ENCODE results near the gene ZNF692. TPM values are rescaled to one million over a fixed set of nuclear protein-coding genes. Genes with fewer than 3 reads are reported as not detected.

ZNF692 gene, protein sequence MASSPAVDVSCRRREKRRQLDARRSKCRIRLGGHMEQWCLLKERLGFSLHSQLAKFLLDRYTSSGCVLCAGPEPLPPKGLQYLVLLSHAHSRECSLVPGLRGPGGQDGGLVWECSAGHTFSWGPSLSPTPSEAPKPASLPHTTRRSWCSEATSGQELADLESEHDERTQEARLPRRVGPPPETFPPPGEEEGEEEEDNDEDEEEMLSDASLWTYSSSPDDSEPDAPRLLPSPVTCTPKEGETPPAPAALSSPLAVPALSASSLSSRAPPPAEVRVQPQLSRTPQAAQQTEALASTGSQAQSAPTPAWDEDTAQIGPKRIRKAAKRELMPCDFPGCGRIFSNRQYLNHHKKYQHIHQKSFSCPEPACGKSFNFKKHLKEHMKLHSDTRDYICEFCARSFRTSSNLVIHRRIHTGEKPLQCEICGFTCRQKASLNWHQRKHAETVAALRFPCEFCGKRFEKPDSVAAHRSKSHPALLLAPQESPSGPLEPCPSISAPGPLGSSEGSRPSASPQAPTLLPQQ
- total RNA-seq: 10 to 100 TPM in 3 of 4 donors, 1 to 10 TPM in 1; 8.0 to 38.0 (median 13.9) TPM

DNA sequence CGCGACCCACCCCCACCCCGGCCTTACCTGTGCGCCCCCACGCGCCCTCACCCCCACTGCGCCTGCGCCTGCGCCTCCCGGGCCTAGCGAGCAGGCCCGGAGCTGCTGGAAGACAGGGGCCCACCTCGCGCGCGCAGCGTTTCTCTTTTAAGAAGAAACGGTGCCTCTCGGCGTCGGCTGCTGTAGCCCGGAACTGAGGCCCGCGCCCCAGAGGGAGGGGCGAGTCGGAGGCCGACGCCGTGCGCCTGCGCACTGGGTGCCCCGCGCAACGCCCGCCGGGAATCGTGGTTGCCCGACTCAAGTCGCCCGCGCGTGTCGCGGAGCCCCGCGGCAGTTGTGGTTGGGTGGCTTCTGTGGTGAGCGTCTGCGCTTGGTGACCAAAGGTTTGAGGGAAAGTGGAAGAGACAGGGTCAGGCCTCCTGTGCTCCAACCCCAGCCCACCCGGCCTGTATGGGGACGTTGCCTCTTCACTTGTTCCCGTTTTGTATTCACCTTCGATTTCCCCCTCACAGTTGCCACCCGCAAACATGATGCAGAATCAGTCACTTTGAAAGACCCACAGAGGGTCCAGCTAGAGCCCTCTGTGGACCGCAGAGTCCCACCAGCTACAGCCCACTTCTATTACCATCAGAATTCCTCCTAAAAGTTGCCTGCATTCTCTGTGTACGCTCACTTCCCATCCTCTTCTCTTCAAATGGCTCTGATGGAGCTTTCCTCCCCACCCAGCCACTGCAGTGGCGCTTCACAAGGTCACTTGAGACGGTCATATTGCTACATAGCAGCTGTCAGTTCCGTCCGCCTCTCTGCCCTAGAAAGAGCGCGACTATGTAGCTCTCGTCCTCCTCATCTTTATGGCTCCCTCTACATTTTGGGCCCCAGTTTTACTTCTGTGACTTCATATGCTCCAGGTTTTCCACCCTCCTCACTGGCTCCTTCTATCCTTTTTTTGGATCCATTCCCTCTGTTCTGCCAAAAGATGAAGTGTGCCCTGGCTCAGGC, at the start of gene ZNF692:
ZNF692 (minus strand) TSS at position 195 of the 999 bp plus-strand sequence. CDS start 776 bp downstream, outside the sequence.
- no peaks in the 10 kb centered on the region for H3K9me3 ChIP-seq
- no peaks in the 10 kb centered on the region for H3K27me3 ChIP-seq
- ATAC-seq: peak; percentile 79 to 85
- DNase-seq: peak; percentile 97 to 98
- peak within 1 kb of the TSS; percentile 68 to 87 (median 72) for H3K4me3 ChIP-seq
- intact Hi-C loops (cut with DNase I; ENCODE audit: low total_unique reads): loop anchor here (1.0 kb wide), 4 partner anchors 15 to 47 kb away; partner anchors contain the start of genes PGBD2 and ZNF672
- peak within 1 kb of the TSS; percentile 86 to 98 (median 94) for H3K27ac ChIP-seq
- no peaks in the 10 kb centered on the region for H3K36me3 ChIP-seq
- in situ Hi-C loops (cut with MboI; ENCODE audit: low sequenced_read_pairs in 4 of 4): no loop called here
- TF ChIP-seq, protein P1, sequence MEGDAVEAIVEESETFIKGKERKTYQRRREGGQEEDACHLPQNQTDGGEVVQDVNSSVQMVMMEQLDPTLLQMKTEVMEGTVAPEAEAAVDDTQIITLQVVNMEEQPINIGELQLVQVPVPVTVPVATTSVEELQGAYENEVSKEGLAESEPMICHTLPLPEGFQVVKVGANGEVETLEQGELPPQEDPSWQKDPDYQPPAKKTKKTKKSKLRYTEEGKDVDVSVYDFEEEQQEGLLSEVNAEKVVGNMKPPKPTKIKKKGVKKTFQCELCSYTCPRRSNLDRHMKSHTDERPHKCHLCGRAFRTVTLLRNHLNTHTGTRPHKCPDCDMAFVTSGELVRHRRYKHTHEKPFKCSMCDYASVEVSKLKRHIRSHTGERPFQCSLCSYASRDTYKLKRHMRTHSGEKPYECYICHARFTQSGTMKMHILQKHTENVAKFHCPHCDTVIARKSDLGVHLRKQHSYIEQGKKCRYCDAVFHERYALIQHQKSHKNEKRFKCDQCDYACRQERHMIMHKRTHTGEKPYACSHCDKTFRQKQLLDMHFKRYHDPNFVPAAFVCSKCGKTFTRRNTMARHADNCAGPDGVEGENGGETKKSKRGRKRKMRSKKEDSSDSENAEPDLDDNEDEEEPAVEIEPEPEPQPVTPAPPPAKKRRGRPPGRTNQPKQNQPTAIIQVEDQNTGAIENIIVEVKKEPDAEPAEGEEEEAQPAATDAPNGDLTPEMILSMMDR (IDR thresholded peaks at IDR 0.05 in 4 of 5, conservative IDR thresholded peaks at IDR 0.05 in 1 of 5): peak in 1 of 5 experiments; percentile 5
- peak; percentile 81 to 85 for TF ChIP-seq POLR2A (IDR thresholded peaks at IDR 0.05)
- H3K4me1 ChIP-seq: peaks cover 19 to 39% of the 10 kb centered on the region in 2 donors

DNA sequence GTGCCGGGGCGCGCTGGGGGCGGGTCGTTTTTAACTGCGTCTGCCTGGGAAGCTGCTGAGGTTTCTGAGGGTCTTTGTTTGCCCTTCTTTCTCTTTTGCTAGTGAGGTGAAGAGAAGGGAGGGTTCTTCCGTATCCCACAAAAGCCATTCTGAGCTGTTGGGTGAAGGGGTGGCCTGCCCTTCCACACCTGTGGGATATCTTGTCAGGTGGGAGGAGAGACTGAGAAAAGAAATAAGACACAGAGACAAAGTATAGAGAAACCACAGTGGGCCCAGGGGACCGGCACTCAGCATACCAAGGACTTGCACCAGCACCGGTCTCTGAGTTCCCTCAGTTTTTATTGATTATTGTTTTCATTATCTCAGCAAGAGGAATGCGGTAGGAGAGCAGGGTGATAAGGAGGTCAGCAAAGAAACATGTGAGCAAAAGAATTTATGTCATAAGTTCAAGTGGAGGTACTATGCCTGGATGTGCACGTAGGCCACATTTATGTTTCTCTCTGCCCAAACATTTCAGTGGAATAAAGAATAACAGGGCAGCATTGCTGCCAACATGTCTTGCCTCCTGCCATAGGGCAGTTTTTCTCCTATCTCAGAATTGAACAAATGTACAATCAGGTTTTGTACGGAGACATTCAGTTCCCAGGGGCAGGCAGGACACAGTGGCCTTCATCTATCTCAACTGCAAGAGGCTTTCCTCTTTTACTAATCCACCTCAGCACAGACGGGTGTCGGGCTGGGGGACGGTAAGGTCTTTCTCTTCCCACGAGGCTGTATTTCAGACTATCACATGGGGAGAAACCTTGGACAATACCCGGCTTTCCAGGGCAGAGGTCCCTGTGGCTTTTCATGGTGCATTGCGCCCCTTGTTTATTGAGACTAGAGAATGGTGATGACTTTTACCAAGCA, 48.1 kb upstream of the ZNF692 start:
- Histone ChIP-seq H3K9me3 (no peaks in the 10 kb centered on the region), H3K27me3 (no peaks in the 10 kb centered on the region), H3K4me3 (peak overlapping the region; percentile 65 to 95 (median 84)), H3K4me1 (peaks cover 6 to 9% of the 10 kb centered on the region in 2 donors), H3K36me3 (no peaks in the 10 kb centered on the region), H3K27ac (peak overlapping the region; percentile 82 to 95 (median 87))
- in situ Hi-C loops (cut with MboI; ENCODE audit: low sequenced_read_pairs in 4 of 4) (no loop called here), intact Hi-C loops (cut with DNase I; ENCODE audit: low total_unique reads) (loop anchor here (1.0 kb wide), 3 partner anchors 33 to 81 kb away; partner anchors contain the start of gene ZNF692)
- TF ChIP-seq, protein P1 (IDR thresholded peaks at IDR 0.05 in 4 of 5, conservative IDR thresholded peaks at IDR 0.05 in 1 of 5): no peak
- no peak for TF ChIP-seq POLR2A (IDR thresholded peaks at IDR 0.05)
- ATAC-seq (peak; percentile 9 to 29), DNase-seq (no peak)

DNA sequence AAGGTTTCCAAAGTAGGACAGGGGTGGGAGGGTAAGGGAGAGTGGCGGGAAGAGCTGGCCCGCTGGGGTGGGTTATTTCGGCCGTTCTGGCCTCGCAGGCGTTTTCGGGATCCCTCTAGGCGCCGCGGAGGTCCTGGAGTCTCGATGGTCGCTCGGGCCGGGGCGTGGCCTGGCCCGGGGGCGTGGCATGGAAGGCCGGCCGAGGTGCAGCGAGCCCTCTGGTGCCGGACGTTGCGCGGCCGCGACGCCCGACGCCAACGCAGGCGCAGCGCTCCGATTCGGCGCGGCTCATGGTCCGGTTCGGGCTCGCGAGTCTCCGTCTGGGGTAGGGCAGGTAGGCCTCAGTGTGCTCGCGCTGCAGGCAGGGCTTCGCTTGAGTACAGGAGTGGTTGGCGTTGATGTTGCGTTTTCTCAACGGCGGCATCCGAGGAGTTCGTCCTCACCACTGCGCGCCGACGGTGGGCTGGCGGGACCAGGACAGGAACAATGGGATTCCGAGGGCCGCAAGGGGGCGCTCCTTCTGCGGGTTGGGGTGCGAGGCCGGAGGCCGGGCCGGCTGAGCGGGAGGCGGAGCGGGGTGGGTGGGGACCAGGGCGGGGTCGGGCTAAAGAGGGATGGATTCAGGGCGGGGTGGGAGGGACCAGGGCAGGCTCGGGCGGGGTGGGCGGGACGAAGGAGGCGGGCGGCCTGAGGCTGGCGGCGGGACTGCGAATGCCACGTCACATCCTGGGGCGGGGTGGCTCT, 47.3 kb upstream of the ZNF692 start, which contains the start of gene PGBD2:
PGBD2 (plus strand) TSS at position 227 of the 744 bp plus-strand sequence. CDS start 7,628 bp downstream, outside the sequence.
- TF ChIP-seq, protein P1 (IDR thresholded peaks at IDR 0.05 in 4 of 5, conservative IDR thresholded peaks at IDR 0.05 in 1 of 5): peak; percentile 17 to 67 (median 63)
- TF ChIP-seq POLR2A (IDR thresholded peaks at IDR 0.05): peak; percentile 59 to 71
- ATAC-seq: peak; percentile 92 to 94
- in situ Hi-C loops (cut with MboI; ENCODE audit: low sequenced_read_pairs in 4 of 4): no loop called here

More for the DNA sequence above, 47.3 kb upstream of the ZNF692 start, which contains the start of gene PGBD2:
- DNase-seq: peak; percentile 80 to 84
- intact Hi-C loops (cut with DNase I; ENCODE audit: low total_unique reads): loop anchor here (1.0 kb wide), 3 partner anchors 32 to 80 kb away; partner anchors contain the start of gene ZNF692
- no peaks in the 10 kb centered on the region for H3K36me3 ChIP-seq
- peaks cover 6 to 9% of the 10 kb centered on the region in 2 donors for H3K4me1 ChIP-seq
- H3K27ac ChIP-seq: peak within 1 kb of the TSS; percentile 82 to 95 (median 87)
- H3K4me3 ChIP-seq: peak within 1 kb of the TSS; percentile 65 to 95 (median 84)
- H3K9me3 ChIP-seq: no peaks in the 10 kb centered on the region
- H3K27me3 ChIP-seq: peaks cover 0 to 3% (median 0%) of the 10 kb centered on the region in 3 donors

Measured in gastrocnemius medialis (tissue), 4 donors.